Activated CD8-positive, alpha-beta memory T cell treated with anti-CD3 and anti-CD28 coated beads for 48 hours (primary cell): Measurements from ENCODE around the gene EPHB2.

Experiments used
- DNase-seq, 3 experiments: peaks; one replicate each; pipeline ENCODE4 v3.0.0-alpha.2; 2020; ENCODE audit warnings: low read depth in 2 of 3, low spot score in 2 of 3

EPHB2 gene

GRCh38 chr1:22910286-22910685 is 199.6 kb downstream of the EPHB2 start:
- no peak for DNase-seq

DNA sequence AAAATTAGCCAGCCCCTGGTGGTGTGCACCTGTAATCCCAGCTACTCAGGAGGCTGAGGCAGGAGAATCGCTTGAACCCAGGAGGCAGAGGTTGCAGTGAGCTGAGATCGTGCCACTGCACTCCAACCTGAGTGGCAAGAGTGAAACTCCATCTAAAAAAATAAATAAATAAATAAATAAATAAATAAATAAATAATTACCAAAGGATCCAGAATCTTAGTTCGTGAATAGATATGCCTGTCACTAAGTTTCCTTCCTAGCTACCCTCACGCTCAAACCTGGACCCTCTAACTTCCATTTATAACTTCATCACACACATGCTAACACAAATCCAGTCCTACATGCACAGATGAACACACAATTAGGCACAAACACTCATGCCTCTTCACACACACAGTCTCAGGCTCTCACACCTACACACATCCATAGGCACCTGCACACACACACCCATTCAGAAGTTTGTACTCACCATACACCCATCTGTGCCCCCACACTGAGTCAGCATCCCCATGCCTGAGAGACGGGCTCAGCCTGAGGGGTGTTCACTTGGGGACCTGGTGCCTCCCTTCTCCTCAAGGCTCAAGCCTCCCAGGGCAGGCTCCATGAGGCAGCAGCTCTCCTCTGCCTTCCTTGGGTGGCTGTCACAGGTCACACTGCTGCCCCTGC is 200.5 kb downstream of the EPHB2 start:
- DNase-seq = no peak

DNA sequence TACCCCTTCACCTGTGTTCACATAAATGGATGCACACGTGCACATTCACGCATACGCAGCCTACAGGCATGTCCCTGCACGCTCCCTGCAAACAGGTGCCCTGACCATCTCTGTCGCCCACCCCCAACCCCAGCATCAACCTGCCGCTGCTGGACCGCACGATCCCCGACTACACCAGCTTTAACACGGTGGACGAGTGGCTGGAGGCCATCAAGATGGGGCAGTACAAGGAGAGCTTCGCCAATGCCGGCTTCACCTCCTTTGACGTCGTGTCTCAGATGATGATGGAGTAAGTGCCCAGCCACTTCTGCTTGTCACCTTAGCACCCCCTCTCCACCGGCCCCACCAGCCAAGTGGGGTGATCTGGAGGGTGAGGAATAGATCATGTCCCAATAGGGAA is 201.7 kb downstream of the EPHB2 start:
- DNase-seq = no peak

DNA sequence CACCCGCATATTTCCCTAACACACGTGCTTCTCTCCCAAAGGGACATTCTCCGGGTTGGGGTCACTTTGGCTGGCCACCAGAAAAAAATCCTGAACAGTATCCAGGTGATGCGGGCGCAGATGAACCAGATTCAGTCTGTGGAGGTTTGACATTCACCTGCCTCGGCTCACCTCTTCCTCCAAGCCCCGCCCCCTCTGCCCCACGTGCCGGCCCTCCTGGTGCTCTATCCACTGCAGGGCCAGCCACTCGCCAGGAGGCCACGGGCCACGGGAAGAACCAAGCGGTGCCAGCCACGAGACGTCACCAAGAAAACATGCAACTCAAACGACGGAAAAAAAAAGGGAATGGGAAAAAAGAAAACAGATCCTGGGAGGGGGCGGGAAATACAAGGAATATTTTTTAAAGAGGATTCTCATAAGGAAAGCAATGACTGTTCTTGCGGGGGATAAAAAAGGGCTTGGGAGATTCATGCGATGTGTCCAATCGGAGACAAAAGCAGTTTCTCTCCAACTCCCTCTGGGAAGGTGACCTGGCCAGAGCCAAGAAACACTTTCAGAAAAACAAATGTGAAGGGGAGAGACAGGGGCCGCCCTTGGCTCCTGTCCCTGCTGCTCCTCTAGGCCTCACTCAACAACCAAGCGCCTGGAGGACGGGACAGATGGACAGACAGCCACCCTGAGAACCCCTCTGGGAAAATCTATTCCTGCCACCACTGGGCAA is 202.9 kb downstream of the EPHB2 start:
- no peak for DNase-seq

DNA sequence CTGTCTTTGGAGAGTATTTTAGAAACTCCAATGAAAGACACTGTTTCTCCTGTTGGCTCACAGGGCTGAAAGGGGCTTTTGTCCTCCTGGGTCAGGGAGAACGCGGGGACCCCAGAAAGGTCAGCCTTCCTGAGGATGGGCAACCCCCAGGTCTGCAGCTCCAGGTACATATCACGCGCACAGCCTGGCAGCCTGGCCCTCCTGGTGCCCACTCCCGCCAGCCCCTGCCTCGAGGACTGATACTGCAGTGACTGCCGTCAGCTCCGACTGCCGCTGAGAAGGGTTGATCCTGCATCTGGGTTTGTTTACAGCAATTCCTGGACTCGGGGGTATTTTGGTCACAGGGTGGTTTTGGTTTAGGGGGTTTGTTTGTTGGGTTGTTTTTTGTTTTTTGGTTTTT is 203.5 kb downstream of the EPHB2 start:
- no peak for DNase-seq

- DNase-seq = no peak
These were observed 204.1 kb downstream of the EPHB2 start for GRCh38 chr1:22914633-22915217.

GRCh38 chr1:22915231-22915630 is 204.6 kb downstream of the EPHB2 start:
- DNase-seq = no peak

- DNase-seq = no peak
These were observed 205.3 kb downstream of the EPHB2 start for GRCh38 chr1:22915816-22916470.

- DNase-seq = no peak
These were observed 205.8 kb downstream of the EPHB2 start for GRCh38 chr1:22916471-22916820.

GRCh38 chr1:22917989-22918388 is 207.3 kb downstream of the EPHB2 start:
- DNase-seq = no peak

DNA sequence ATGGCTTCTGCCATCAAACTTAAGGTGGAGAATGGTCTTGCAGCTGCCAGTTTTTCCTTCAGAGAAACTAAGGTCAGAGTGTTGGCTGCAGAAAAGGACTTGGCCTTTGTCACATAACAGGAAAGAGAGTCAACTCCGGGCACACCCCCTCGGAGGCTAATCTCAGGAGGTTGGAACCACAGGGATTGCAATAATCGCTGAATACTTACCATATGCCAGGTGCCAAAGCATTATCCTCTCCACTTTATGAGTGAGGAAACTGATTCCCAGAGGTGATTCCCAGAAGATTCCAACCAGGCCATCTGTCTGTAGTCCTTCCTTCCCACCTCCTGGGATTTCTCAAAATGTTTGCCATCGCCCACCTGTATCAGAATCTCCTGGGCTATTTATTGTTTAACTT is 208.0 kb downstream of the EPHB2 start:
- no peak for DNase-seq

- no peak for DNase-seq
These were observed 208.8 kb downstream of the EPHB2 start for GRCh38 chr1:22919341-22920025.

GRCh38 chr1:22920026-22920733 is 209.5 kb downstream of the EPHB2 start:
- no peak for DNase-seq

GRCh38 chr1:22920734-22921451 is 210.3 kb downstream of the EPHB2 start:
- DNase-seq = no peak

DNA sequence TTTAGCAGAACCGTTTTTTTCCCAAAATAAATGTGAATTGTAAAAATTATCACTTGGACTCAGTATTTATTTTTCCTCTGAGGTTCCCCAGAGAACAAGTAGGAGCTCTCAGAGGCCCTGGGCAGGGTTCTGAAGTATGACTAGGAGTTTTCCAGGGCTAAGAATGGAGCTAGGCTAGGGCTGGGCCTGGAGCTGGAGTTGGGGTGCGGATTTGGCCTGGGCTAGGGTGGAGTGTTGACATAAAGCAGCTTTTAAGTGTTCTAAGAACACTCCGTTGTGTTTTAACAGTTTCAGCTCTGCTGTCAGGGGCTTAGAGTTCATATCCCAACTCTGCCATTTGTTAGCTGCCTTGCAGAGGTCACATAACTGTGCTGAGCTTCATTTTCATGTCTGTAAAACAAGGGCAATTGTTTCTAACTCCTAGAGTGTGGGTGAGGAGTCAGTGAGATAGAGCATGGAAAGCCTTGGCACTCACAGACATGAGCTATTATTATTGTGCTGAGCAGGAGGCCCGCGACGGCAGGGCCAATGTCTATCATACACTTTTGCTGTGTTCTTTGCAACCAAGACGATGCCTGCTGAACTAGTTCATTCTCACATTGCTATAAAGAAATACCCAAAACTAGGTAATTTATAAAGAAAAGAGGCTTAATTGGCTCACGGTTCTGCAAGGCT is 210.9 kb downstream of the EPHB2 start:
- DNase-seq = no peak

DNA sequence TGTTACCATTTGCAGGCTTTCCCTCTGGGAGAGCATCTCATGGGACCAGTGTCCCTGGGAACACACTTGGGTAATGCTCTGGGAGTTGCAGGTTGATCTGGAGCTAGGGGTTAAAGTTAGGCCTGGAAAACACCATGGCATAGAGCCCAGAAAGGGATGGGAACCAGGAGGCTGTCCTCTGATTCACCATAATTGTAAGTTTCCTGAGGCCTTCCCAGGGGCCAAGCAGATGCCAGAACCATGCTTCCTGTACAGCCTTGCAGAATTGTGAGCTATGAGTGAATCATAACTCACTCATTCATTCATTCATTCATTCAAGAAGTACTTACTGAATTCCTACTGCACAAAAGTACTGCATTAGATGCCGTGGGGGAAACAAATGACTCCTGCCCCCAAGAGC is 212.0 kb downstream of the EPHB2 start:
- no peak for DNase-seq

DNA sequence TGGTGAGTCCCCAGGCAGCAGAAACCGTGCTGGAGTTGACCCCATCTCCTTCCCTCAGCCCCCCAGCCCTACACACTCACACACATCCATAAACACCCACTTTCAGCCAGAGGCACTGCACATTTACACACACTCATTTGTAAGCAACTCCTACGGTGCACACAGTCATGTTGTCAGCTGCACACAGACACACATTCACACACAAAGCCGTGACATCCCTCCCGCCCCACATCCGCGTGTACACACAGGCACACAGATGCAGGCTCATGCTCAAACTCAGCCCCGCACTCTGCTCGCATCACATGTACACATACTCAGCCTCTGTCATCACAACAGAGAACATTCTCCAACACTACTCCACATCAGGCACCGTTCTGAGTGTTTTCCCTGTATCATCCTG is 214.5 kb downstream of the EPHB2 start:
- DNase-seq = no peak

GRCh38 chr1:22930240-22930912 is 219.7 kb downstream of the EPHB2 start:
- DNase-seq = peak in 1 of 3 experiments; percentile 17

DNA sequence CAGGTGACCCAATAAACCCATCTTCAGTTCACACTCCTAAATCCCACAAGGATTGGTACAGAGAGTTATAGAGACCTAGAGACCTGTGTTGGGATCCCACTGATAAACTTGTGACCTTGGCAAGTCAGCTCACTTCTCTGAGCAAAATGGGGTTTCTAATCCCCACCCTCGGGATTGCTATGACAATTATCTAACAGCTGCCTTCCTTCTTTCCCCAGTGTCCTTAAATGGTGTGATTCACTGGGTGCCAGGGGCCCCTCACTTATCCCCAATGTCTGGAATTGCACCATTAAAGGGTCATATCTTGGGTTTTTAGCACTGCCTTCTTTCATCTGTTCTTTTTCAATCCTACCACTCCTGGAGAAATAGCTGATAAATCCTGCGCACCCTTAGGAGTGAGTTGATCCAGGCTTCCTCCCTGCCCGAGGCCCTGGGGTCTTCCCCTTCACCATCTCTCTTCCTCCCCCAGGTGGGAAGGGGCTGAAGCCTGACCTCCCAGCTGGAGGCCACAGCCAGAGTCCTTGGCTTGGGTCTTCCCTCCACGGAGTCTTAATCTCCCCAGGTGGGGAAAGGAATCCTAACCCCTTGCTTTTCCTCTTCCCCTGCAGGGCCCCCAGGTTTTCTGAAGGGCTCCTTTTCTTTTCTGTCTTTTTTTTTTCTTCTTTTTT is 222.3 kb downstream of the EPHB2 start:
- no peak for DNase-seq
